T-helper 2 cell (primary cell): ENCODE data around the gene FAM53B.
"Not testable (repeated sequence)": the region's sequence is repeated elsewhere in the genome, so short reads cannot be mapped to it uniquely, and the experiment has no call there.

Experiments
- DNase-seq, 5 experiments: peaks; one replicate each; pipeline versions ENCODE4 v3.0.0 to v3.0.0-alpha.2; 2012 to 2022

The FAM53B gene

GRCh38 chr10:124595143-124595883, 148.9 kb downstream of the FAM53B start:
- no peak for DNase-seq

DNA sequence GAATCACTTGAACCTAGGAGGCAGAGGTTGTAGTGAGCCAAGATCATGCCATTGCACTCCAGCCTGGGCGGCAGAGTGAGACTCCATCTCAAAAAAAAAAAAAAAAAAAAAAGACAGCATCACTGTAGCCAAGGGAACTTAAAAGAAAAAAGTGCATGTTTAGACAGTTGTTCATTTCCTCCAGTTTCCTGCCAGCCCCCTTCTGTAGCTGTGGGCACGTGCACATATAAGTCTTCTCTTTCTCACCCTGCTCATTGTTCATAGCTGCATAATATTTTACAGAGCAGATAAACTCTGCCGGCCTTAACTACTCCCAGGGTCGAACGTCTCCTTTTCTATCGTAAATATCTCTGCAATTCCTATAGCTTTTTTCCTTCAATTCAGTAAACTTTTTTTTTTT, 149.9 kb downstream of the FAM53B start:
- DNase-seq, result no peak

GRCh38 chr10:124593431-124593985, 150.7 kb downstream of the FAM53B start:
- DNase-seq, result no peak

DNA sequence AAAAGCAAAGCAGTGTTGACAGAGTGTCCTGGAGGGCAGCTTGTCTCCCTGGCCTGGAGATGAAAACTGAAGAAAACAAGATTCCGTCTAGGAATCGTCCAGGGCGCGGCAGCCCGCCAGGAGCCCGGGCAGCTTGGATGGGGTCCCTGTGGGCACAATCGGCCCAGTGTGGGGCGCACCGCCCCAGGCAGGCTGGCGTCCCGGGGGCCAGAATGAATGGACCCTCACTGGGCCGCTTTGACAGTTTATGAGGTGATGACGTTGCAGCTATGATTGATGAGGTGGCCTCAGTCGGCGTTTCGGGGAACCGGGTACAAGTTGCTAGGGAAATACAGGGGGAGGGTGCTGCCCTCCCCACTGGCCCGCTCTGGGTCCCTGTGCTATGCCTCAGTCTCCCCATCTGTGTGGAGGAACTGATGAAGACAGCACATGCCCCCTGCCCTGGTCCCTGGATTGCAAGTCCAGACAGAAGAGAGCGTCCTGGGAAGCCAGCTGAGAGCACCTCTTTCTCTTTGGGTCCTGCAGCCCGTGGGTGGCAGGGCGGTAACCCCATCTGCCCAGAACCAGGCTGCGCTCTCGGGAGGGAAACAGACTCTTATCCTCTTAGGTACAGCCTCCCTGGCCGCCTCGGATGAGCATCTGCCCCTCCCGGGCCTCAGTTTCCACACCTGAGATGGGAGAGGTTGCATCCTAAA, 151.3 kb downstream of the FAM53B start:
- DNase-seq, result no peak

DNA sequence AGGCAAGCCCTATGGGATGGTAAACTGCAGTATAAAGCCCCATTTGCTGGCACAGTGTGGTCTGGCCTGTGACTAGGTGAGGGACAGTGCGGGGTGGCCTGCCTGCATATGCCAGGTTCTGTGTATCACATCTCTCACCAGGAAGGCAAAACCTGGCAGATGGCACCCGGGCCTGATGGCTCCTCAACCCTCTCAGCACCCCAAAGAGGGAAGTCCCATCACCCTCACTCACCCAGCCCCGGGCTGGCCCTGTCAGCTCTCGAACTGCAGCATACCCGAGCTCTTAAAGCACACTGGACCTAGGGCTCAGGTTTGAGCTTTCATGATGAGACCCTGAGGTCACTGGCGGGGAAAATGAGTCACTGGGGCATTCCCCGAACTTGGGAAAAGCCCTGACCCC, 152.1 kb downstream of the FAM53B start:
- DNase-seq, result no peak

DNA sequence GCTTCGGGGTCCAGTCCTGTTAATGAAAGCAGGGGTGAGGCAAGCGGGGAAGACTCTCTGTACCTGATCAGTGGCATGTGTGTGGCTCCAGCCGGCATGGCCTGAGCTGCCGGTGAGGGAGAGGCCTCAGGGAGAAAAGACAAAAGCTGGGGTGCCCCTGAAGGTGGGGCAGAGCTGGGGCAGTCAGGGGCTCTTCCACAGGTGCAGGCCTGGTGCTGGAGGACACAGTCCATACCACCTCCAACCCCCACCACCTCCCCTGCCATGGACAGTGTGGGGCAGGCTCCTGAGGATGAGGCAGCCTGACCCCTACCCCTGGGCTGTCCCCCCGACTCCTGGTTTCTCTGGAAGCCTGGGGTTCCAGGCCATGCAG, 153.1 kb downstream of the FAM53B start:
- DNase-seq, result no peak

DNA sequence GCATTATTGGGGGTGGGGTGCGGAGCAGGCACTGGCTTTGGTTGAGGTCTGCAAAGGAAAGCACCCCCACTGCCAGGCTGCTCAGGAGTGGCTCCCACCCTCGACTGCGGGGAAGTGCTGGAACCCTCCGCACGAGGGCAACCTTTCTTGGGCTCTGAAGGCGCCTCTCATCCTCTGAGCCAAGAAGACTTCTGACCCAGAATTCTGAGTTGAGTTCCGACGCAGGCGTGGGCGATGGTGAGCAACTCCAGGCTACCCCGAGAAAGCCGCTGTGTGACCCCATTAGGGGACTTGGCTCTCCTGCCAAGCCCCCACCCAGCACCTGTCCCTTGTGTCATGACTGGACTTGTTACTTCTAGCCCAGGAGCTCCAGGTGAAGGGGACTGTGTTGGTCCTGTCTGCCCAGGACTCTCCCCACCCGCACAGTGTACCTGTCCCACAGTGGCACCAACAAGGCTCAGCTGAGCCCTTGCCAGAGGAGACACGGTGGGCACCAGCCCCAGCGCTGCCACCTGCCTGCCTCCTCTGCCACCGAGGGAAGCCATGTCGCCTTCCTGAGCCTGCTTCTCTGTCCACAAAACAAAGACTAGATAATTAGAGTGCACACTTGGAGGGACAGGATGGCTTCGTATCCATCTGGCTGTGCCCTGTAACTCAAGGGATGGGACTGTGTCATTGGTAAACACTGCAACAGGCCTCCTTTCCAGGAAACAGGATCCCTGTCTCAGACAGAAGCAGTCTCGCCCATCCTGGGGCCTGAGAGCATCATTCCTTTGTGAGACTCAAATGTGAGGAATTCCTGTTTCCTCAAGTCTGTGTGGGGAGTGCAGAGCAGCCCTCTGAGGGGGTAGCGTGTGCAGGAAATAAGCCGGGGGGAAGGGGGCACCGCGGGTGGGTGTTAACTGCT, 153.7 kb downstream of the FAM53B start:
- DNase-seq, result no peak

DNA sequence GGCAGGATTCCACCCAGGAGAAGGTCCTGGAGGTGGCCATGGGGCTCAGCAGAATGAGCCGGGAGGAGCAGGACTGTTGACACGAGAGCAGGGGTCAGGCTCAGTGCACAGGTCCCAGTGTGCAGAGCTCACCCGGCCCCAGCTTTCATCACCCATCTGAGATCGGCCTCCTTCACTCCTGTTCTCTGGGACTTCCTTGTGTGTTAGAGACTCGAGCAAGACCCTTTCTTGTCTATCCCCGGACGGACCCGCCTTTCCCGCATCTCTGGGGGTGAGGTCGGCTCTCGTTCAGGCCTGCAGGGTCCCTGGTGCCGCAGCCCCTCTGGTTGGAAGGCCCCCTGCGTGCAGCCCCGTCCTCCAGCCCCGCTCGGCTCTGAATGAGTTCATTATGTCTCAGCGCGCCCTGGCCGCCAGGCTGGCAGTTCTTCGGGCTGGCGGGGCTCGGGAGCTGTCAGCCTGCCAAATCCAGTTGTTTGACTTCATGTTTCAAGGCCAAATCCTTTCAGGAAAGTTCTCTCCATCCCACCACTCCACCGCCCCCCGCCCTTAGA, 154.6 kb downstream of the FAM53B start:
- DNase-seq, result no peak

- DNase-seq, result no peak
Measured at GRCh38 chr10:124588736-124589490, 155.3 kb downstream of the FAM53B start.

DNA sequence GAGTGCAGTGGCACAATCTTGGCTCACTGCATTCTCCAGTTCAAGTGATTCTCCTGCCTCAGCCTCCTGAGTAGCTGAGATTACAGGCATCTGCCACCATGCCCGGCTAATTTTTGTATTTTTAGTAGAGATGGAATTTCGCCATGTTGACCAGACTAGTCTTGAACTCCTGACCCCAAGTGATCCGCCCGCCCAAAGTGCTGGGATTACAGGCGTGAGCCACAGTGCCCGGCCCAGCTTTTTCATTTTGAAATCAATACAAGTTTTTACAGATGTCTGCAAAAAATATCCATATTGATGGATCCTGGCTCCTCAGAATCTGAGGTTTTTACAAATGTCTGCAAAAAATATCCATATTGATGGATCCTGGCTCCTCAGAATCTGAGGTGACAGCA, 155.8 kb downstream of the FAM53B start:
- DNase-seq, result not testable (repeated sequence)

- no peak for DNase-seq
Measured at GRCh38 chr10:124587811-124588211, 156.4 kb downstream of the FAM53B start.

- DNase-seq, result no peak
Measured at GRCh38 chr10:124586142-124586541, 158.0 kb downstream of the FAM53B start.

GRCh38 chr10:124579011-124579399, 165.2 kb downstream of the FAM53B start:
- no peak for DNase-seq

GRCh38 chr10:124578231-124579010, 165.8 kb downstream of the FAM53B start:
- no peak for DNase-seq

DNA sequence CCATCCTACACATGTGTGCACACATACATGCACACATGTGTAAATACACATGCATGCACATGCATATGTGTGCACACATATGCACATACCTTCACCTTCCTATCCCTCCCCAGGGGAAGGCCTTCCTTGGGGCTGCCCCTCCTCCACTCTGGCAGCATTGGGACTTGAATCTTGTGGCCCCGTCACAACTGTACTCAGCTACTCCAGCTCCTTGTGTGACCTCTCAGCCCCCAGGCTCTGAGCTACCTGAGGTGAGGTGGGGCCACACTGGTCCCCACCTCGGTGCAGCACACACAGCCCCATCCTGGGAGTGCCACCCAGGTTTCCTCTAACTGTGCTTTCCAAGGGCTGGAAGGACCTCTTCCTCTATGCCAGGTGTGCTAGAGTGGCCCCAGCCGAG, 166.5 kb downstream of the FAM53B start:
- DNase-seq, result no peak

DNA sequence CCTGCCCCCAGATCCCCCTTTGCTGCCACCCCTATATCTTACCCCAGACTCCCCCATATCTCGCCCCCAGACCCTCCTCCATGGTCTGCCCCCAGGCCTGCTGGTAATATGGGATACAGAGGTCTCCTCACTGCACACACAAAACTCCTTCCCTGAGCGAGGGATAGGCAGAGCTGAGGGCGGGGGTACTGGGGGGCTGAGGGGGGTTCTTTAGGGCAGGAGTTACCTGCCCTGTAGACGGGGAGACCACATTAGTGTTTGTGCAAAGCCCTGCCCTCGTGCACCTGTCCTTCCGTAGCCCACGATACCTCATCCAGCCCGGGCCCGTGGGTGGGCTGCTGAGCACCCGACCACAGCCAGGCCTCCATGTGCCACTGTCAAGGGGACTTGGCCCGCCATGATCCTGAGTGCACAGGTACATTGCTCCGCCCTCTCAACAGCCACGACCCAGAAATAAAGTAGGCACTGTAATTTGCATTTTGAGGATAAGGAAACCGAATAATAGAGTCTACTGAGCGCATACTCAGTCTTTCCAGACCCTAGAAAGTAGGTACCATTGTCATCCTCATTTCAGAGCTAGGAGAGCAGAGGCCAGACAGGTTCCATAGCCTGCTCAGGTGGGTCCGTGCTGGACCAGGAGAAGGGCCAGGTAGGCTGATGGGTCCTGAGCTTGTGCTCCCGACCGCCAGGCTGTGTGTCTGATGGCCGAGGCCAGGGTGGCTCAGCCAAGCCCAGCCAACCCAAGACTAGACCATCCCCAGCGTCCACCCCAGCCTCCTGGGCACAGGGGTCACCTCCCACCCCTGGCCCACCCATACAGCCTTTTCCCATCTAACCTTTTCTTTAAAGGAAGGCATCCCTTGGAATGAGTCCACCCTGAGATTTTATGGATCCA, 167.4 kb downstream of the FAM53B start:
- no peak for DNase-seq

- DNase-seq, result no peak
Measured at GRCh38 chr10:124575107-124576035, 168.8 kb downstream of the FAM53B start.

DNA sequence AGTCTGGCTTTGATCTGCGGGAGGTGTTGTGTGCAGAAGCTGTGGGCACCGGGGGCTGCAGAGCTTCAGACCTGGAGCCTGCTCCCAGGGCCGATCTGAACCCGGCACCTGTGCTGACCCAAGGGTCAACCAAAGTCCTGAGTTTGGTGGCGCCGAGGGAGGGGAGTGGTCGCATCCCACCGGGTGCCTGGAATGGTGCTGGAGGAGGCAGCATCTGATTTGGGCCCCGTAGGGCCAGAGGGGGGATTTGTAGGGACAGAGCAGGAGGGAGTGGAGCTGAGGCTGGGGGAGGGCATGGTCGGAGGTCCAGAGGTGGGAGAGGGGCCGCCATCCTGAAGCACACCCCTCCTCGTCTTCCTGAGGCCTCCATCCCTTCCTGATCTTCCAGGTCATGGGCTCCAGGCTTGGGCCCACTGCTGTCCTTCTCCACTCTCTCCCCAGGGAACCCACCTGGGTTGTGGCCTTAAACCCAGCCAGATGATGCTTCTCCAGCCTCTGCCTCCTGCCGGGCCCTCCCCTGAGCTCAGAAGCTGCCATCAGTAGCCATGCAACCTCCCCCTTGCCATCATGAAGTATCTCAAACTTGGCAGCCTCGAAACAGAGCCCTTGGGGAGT, 169.6 kb downstream of the FAM53B start:
- no peak for DNase-seq
